Activated effector memory CD4-positive, alpha-beta T cell treated with Interleukin-2 at 50 U/mL for 16 hours (primary cell): Measurements from ENCODE around the gene RFTN1.
"Not testable (repeated sequence)": the region's sequence is repeated elsewhere in the genome, so short reads cannot be mapped to it uniquely, and the experiment has no call there.

ENCODE experiments used
- DNase-seq: peaks from one replicate; pipeline ENCODE4 v3.0.0-alpha.2; 2020

Gene RFTN1

GRCh38 chr3:16506451-16506850 lies 7.0 kb downstream of the RFTN1 start:
- DNase-seq: no peak

DNA sequence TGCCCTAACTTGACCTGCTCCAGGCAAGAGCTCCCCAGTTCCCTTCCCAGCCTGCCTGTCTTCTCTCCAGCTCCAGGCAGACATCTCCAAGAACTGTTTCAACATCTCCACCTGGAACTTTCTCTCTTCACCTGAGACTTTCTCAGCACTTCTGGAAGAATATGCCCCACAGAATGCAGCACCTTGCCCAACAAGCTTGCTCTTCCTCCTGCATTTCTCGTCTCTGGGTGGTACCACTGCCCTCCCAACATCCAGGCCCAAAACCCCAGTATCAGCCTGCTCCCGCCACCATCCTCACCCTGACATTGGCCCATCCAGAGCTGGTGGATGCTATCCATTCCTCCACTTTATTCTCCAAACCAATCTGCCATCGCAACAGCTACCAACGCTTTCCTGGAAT lies 8.8 kb downstream of the RFTN1 start:
- no peak for DNase-seq

DNA sequence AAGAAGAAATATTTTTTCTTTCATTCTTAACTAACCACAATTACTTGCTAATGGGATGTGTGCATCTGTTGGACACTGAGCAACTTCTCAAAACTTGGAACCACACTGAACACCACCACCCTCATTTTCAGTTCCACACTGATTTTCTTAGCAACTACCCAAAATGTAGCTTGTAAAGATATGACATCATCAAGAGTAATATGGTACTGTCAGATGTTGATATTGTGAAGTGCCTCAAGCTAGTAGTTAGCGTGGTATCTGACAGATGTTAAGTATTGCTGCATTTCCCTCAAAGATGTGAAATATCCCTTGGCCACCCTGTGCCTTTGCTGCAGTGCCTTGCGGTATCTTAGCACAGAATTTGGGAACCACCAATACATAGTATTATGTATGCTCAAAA lies 9.3 kb downstream of the RFTN1 start:
- no peak for DNase-seq

DNA sequence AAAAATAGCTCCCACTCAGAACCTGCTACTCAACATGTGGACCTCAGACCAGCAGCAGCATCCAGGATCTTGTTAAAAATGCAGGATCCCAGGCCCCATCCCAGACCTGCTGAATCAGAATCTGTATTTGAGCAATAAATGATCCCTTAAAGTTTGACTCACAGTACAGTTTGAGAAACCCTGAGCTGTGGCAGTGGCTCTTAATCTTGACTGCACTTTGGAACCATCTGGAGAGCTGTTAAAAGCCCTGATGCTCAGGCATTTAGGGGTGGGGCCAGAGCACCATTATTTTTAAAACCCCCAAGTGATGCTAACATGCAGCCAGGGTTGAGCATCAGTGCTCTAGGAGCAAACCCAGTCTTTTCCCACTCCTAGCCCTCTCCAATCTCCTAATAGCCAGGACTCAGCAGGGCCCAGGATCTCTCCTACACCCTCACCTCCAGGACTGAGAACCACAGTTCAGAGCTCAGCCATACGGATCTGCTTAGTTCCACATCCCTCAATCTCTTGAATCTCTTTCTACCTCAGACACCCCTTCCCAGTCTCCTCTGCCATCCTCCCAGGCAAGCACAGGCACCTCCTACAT lies 10.2 kb downstream of the RFTN1 start:
- DNase-seq: no peak

- DNase-seq: no peak
Measured at GRCh38 chr3:16502347-16502908, 11.1 kb downstream of the RFTN1 start.

DNA sequence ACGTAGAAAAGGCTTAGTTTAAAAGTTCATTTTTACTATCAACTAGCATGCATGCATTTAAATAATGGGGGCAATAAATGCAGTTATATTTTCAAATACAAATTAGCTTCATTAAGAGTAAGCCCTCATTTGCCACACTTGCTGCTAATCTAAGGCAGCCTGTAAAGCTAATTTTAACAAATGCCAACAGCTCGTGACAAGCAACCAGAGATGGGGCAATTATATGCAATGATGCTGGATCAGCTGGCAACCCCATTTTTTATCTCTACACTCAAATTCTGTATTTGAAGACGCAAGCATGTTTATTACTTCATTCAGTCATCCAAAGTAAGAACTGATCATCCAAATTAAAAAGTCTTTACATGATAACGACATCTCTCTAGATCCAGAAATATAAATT lies 12.1 kb downstream of the RFTN1 start:
- no peak for DNase-seq

DNA sequence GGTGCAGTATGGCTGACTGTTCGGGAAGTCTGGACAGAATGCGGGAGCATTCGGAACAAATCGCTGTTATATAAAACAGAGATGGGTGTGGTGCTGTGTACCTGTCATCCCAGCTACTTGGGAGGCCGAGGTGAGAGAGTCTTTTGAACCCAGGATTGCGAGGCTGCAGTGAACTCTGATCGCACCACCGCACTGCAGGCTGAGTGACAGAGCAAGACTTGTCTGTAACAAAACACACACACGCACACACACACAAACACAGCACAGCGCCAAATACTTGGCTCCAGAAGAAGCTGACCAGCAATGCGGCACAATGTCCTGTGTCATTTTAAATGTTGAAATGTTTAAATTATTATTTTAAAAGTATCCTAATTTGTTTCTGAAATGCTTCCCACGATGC lies 12.6 kb downstream of the RFTN1 start:
- DNase-seq: no peak

DNA sequence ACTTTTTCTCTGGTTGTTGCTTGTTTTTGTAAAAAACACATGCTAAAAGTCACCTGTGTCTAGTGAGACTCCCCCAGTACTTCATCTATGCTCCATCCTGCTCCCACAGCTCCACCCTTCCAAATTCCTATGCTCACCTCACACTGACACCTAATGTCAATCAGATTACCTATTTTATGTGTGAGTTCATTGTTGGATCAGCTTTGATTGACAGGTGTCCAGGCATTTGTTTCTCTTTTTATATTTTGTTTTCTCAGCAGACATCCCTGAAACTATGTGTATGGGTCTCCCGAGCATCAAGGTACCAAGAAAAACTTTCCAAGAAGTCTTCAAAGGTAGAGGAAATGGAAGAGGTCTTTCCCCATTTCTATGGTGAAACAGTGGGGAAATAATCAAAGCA lies 13.4 kb downstream of the RFTN1 start:
- DNase-seq: no peak

DNA sequence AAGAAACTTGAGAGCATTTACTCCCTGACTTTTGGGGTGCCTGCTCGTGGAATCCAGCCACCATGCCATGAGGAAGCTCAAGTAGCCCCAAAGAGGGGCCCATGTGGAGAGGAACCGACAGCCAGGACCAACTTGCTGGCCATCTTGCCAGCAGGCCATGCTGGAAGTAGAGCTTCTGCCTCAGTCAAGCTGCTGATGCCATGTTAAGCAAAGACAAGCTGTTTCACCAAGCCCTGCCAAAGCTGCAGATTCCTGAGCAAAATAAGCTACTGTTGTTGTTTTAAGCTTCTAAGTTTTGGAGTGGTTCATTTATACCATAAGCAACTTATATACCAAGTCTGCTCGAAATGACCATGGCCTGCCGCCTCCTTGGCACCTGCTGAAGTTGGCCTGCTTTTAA lies 14.1 kb downstream of the RFTN1 start:
- no peak for DNase-seq

DNA sequence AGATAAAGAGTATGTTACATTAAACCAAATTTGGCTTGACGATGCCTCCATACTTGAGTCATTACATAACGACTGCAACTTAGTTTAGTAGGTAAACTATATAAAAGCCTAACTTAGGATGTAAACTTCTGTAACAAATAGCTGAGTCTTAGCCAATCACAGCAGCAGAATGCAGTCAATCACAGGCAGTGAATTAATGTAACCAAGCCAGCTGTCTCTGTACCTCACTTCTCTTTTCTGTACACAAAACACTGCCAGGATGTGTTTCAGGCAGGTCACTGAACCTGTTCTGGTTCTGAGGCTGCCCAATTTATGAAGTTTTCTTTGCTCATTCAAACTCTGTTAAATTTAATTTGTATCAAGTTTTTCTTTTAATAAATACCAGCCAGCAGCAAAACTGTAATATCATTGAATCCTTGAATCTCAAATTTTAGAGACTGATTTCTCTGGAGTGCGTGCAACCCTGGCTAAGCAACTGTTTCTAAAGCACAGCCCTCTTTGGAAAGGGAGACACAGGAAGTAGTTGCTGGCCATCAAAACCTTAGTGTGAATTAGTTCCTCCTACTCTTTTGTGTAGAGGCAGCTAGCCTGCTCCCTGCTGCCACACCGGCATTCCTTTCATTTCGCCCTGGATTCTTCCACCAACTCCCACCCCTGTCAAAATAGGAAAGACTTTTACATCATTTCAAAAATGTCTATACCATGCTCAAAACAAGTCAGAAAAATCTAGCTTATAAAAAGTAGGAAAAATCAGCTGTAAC lies 15.2 kb downstream of the RFTN1 start:
- no peak for DNase-seq

GRCh38 chr3:16496408-16497222 lies 16.9 kb downstream of the RFTN1 start:
- DNase-seq: no peak

DNA sequence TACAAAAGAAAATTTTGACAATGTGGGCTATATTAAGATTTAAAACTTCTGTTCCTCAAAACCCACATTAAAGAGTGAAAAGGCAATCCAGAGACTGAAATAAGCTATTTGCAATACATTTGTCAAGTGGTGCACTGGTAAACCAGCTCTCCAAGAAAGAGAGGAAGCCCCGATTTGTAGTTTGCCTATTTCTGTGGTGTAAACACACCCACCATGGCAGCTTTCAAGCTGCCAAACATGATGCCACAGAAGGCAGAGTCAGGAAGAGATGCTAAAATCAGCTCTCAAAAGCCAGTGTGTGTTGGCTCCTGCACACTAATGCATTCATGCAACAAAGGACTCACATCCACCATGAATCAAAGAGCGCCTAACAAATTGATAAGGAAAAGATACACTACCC lies 17.5 kb downstream of the RFTN1 start:
- no peak for DNase-seq

DNA sequence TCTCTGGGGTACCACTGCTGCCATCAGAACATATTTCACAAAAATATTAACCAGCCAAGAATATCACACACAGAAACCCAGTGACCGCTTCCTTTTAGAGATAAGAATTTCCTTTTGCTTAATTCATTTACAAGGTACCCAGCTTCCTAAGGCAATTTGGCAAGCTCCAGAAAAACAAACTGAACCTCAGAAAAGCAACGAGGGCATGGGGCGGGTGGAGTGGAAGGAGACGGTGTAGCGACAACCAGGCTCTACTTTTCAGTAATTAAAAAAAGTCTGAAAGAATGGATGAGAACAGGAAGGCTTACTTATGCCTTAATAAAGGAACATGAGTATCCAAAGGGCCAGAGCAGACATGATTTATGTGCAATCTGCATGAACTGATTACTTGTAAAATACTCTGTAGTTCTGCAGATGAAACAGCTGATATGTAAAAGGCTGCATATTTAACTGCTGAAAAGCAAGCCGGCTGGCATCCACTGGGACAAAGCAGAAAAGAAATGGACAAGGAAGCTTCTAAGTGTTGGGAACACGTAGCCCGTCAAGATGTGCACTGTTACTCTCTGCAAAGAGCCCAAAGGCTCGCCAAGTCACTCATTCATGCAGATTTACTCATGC lies 18.6 kb downstream of the RFTN1 start:
- DNase-seq: no peak

DNA sequence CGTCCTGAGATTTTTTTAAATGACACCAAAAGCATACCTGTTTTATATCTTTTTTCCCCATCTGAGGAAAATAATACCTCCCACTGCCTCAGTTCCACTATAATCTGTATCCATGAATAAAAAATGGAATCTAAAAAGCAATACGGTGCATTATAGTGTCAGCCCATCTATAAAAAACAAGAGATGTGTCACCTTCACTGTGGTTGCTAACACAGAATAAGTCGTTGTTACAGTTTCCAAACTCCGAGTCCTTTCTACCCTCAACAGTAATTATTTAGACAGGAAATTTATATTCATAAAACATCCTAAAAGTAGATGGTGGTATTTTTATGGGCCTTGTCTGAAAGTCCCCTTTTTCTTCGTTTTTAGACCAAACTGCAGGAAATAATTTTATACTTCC lies 19.4 kb downstream of the RFTN1 start:
- DNase-seq: no peak

DNA sequence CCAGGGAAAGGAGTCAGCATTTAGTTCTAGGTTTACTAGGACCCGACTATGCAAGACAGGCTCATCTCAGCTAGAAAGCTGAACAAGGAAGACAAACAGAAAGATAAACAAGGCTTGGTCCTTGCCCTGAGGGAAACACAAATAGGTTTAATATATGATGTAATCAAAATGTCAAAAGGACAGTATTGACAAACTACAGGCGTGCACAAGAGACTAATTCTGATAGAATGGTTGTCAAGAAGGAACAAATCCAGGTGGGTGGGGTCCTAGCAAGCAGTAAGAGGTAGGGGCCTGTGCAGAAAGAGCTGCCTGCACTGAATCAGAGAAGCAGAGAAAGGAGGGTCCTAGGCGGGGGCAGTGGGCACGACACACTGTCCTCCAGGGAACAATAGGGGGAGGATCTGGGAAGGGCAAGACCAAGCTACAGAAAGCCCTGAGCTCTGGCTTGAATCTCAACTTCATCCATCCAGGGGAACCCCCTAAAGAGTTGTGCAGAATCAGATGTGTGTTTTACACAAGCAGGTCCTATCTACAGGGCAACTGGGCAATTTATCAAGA lies 23.4 kb downstream of the RFTN1 start:
- DNase-seq: no peak

DNA sequence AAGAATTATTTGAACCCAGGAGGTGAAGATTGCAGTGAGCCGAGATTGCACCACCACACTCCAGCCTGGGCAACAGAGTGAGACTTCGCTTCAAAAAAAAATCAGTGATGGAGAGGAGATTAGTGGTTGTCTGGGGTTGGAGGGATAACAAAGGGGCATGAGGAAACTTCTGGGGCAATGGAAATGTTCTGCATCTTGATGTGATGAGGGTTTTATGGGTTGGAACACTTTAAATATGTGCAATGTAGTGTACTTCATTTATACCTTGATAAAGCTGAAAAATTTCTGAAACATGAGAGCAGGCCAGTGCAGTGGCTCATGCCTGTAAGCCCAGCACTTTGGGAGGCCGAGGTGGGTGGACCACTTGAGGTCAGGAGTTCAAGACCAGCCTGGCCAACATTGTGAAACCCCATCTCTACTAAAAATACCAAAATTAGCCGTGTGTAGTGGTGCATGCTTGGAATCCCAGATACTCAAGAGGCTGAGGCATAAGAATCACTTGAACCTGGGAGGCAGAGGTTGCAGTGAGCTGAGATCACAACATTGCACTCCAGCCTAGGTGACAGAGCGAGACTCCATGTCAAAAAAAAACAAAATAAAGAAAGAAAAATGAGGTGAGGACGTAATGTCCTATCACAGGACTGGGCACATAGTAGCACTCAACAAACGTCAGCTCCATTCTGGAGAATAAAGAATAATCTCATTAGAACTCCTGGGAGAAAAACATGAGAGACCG lies 24.0 kb downstream of the RFTN1 start:
- not testable (repeated sequence) for DNase-seq

DNA sequence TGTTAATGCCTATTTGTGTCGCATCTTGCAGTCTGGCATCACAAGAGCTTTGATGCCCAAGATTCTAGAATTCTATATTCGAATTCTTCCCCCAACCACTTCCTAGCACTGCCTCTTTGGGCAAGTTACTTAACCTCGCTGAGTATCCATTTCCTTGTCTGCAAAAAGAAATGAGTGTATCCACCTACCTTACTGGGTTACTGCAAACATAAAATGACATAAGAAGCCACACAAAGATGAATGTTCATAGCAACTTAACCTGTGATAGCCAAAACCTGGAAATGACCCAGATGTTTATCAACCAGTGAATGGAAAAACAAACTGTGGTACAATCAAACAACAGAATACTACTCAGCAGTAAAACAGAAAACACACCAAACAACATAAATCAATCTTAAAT lies 24.9 kb downstream of the RFTN1 start:
- no peak for DNase-seq

DNA sequence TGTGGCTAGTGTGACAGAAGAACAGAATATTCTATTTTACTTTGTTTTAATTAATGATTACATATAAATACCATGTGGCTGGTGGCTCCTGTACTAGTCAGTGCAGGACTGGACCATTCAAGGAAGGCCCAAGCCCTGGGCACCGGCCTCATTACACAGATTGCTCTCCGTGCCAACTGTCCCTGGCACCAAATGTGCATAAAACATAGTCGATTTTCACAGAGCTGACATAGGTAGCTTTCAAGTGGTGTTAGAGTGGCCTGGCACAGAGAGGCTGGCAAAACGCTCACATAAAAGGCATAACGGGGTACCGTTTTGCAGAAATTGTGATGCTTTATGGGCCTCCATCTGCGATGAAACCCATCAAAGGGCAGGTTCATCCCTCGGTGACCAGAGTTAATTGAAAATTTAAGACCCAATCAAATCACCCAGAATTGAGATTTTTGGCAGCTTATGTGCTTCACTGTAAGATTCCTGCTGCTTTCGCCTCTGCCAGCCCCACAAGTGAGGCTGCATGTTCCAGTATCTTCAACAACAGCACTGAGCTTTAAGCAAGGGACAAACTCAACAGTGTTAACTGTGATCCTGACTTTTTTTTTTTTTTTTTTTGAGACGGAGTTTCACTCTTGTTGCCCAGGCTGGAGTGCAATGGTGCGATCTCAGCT lies 25.9 kb downstream of the RFTN1 start:
- DNase-seq: no peak

DNA sequence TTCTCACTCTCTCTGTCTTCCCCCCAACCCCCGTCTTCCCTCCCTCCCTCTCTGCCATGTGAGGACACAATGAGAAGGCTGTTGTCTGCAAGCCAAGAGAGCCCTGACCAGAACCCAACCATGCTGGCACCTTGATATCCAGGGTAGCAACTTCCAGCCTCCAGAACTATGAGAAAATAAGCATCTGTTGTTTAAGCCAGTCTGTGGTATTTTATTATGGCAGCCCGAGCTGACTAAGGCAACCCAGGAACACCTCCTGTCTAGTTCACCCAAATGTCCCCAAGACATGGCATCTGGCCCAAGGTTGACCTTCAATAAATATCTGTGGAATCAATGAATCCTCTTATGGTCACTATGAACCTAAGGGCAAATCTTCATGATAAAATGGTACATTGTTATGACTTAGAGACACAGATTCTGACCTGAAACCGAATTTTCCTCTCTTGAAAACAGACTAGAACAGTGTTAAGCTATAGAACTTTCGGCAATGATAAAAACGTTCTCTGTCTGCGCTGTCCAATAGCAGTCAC lies 26.5 kb downstream of the RFTN1 start:
- DNase-seq: no peak

DNA sequence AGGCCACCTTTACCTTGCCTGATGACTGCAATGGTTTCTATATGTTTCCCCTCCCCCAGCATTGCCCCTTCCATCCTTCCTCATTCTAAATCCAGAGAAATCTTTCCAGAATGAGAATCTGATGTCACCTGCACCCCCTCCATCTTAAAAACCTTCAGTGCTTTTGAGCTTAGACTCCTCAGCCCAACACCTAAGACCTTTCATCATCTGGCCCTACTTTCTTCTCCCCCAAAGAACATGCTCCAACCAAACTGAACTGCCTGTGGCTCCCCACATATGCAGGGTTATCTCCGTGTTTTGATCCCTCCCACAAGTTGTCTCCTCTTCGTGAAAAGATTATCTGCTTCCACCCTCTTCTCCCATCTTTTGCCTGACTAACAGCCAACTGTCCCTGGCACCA lies 27.3 kb downstream of the RFTN1 start:
- DNase-seq: no peak

DNA sequence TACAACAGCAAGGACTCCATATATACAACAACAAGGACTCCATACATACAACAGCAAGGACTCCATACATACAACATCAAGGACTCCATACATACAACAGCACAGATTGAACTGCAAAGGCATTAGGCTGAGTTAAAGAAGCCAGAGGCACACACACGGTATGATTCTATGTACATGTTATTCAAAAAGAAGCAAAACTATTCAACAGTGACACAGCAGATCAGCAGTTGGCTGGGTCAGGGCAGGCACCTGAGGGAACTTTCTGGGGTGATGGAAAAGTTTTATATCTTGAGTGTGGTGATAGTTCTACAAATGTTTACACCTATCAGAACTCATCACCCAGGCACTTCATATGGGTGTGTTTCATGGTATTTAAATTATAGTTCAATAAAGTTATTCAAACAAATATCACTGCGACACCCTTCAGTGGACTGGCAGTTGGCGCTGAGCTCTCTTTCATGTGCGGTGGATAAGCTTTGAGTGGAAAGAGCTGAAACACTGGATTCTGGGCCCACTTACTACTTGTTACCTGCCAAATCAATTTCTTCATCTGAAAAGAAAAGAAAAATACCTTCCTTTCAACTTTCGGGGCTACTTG lies 28.0 kb downstream of the RFTN1 start:
- DNase-seq: no peak
